ENCODE results near the gene MYOM3. TPM values are rescaled to one million over a fixed set of nuclear protein-coding genes. Genes with fewer than 3 reads are reported as not detected.

MYOM3 gene
- under 1 TPM in 3 of 4 donors, not detected in 1; 0.17 to 0.94 (median 0.44) TPM for total RNA-seq

- TF ChIP-seq, protein P1, sequence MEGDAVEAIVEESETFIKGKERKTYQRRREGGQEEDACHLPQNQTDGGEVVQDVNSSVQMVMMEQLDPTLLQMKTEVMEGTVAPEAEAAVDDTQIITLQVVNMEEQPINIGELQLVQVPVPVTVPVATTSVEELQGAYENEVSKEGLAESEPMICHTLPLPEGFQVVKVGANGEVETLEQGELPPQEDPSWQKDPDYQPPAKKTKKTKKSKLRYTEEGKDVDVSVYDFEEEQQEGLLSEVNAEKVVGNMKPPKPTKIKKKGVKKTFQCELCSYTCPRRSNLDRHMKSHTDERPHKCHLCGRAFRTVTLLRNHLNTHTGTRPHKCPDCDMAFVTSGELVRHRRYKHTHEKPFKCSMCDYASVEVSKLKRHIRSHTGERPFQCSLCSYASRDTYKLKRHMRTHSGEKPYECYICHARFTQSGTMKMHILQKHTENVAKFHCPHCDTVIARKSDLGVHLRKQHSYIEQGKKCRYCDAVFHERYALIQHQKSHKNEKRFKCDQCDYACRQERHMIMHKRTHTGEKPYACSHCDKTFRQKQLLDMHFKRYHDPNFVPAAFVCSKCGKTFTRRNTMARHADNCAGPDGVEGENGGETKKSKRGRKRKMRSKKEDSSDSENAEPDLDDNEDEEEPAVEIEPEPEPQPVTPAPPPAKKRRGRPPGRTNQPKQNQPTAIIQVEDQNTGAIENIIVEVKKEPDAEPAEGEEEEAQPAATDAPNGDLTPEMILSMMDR (IDR thresholded peaks at IDR 0.05; ENCODE audit: low read depth) = no peak
These were observed at the start of gene MYOM3 for GRCh38 chr1:24111996-24112779. MYOM3 (minus strand) TSS chr1:24112135; CDS start chr1:24108636, 3,499 bp downstream.

DNA sequence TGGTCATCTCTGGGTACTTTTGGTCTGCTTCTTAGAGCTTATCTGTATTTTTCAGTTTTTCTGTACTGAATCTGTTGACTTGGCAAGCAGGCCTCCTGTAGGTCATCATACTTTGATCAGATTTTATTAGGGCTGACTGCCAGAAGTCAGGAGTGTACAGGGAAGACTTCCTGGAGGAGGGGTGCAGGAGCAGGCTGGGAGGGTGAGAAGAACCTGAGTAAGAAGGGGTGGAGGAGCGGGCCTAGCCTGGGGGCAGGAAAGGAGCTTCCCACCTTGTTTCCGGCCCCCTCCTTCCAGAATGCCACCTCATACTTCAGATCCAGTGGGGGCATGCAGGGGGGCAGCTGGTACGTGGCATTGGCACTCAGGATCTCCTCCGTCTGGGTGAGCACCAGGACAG, 49.3 kb upstream of the MYOM3 start:
- TF ChIP-seq, protein P1 (IDR thresholded peaks at IDR 0.05; ENCODE audit: low read depth) = no peak

DNA sequence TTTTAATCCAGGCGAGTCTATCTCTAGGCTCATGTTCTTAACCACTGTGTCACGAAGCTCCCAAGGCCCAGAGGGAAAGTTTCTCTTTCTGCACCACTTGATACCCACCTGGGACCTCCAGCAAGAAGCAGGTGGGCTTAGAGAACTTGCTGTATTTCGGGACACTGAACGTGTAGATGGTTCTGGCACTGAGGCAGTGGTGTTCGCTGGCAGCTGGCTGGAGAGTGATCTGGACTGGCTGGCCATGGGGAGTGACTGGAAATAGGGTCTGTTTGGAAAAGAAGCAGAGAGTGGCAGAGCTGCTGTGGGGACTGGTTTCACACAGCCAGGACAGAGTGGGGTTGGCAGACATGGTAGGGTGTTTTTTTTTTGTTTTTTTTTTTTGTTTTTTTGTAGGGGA, 47.4 kb upstream of the MYOM3 start:
- TF ChIP-seq, protein P1 (IDR thresholded peaks at IDR 0.05; ENCODE audit: low read depth) = no peak

GRCh38 chr1:24157918-24158481, 46.1 kb upstream of the MYOM3 start:
- TF ChIP-seq, protein P1 (IDR thresholded peaks at IDR 0.05; ENCODE audit: low read depth) = no peak

GRCh38 chr1:24156542-24157260, 44.8 kb upstream of the MYOM3 start:
- TF ChIP-seq, protein P1 (IDR thresholded peaks at IDR 0.05; ENCODE audit: low read depth) = no peak

DNA sequence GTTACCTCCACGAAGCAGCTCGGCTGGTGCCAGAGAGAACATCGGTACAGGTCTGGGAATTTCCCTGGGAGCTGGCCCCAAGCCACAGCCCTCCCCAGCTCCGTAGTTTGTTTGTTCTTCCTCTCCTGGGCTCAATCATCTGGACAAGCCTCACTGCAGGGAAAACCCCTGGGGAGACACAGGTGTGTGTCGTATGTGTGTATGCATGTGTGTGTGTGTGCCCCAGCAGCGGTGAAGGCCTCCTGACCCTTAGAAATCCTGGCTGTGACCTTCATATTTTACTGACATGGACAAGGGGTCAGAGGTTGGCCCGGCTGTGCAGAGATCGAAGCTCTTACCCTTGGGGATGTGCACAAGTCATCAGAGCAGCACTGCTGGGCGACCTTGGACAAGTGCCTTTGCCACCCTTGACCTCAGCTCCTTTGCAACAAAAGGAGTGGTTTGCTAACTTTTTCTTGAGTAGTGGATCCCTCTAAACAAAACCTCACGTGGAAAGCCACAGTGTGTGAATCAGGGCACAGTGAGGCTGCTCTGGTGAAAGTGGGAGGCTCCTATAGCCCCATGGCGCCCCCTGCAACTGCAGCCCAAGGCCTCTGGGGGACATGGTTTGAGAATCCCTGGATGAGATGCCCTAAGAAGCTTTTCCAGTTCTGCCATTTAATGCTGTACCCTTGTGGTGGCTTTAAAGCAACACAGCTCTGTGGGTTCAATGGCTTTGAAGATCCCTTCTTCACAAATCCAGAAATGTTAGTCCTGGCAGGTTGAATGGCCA, 43.3 kb upstream of the MYOM3 start:
- TF ChIP-seq, protein P1 (IDR thresholded peaks at IDR 0.05; ENCODE audit: low read depth) = no peak

All from subcutaneous adipose tissue (tissue), 4 donors.